ENCODE measurements around the gene NMD3.

The NMD3 gene

DNA sequence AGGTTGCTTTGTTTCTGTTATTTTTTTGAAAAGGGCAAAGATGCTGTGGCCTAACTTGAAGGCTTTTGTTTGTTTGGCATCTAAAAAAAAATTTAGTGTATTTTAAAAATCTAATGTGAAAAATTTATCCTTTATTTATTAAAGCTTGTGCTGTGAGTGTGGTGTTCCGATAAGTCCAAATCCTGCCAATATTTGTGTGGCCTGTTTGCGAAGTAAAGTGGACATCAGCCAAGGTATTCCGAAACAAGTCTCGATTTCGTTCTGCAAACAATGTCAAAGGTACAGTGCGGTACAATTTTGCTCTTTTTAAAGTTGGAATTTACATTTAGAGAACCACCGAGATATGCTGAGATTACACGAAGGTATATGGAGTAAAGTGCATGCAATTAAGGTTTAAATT, 3.7 kb downstream of the NMD3 start:
- DNase-seq (ENCODE audit: low read depth, low spot score) = no peak
- H3K4me3 ChIP-seq (ENCODE audit: low read depth, low read length) = no peak overlapping the region
- ChIA-PET CTCF (no interaction called here), POLR2A (no interaction called here)
- TF ChIP-seq, protein P1, sequence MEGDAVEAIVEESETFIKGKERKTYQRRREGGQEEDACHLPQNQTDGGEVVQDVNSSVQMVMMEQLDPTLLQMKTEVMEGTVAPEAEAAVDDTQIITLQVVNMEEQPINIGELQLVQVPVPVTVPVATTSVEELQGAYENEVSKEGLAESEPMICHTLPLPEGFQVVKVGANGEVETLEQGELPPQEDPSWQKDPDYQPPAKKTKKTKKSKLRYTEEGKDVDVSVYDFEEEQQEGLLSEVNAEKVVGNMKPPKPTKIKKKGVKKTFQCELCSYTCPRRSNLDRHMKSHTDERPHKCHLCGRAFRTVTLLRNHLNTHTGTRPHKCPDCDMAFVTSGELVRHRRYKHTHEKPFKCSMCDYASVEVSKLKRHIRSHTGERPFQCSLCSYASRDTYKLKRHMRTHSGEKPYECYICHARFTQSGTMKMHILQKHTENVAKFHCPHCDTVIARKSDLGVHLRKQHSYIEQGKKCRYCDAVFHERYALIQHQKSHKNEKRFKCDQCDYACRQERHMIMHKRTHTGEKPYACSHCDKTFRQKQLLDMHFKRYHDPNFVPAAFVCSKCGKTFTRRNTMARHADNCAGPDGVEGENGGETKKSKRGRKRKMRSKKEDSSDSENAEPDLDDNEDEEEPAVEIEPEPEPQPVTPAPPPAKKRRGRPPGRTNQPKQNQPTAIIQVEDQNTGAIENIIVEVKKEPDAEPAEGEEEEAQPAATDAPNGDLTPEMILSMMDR (IDR thresholded peaks at IDR 0.05; ENCODE audit: insufficient read depth, low read length, missing control alignments) = no peak

DNA sequence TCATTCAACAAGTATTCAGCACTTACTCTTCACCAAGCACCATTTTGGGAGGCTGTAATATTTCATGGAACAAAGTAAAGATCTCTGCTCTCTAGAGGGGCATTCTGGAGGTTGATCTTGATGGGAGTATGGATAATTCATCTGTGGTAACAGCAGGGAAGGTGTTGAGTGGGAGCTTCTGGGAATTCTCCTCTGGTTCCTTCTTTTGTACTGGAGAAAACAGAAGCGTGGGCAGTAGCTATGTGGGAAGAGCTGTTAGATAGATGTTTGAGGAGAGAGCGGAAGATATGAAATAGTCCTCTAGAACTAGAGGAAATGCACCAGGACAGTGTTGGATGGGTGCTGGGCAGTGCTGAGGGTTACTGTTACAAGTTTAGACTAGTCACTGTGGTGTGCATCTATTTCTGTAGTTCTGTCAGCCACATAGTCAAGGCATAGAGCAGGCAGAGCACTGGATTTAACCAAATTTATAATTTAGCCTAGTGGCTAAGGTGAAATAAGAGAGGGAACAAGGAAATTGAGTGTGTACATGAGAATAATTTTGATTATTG, 9.6 kb downstream of the NMD3 start:
- CTCF ChIA-PET = no interaction called here
- TF ChIP-seq, protein P1 (IDR thresholded peaks at IDR 0.05; ENCODE audit: insufficient read depth, low read length, missing control alignments) = no peak
- POLR2A ChIA-PET = interaction anchor here (2.2 kb wide), 1 partner anchor 10 kb away, joined by 6 read pairs; the partner anchor contains the start of gene NMD3
- H3K4me3 ChIP-seq (ENCODE audit: low read depth, low read length) = no peak overlapping the region
- DNase-seq (ENCODE audit: low read depth, low spot score) = no peak

DNA sequence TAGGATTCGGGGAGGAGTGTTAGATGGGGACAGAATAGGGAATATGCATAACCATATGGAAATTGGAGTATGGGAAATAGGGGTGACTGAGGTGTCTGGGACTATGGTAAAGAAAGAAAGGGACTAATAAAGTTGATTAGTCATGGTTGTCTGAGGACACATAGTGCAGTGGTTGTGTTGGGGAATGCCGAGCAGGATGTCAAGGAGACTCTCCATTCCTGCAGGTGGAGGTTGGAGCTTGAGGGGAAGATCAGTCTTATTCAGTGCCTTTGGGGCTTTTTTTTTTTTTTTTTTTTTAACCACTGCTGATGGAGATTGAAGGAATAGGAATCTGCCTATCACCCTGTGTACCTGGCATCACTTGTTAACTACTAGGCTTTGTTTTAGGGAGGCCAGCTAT, 10.8 kb downstream of the NMD3 start:
- ChIA-PET POLR2A (interaction anchor here (0.6 to 2.2 kb wide), 2 partner anchors 11 to 63 kb away, joined by 4 to 6 read pairs; partner anchors contain the start of gene NMD3), CTCF (no interaction called here)
- H3K4me3 ChIP-seq (ENCODE audit: low read depth, low read length) = no peak overlapping the region
- no peak for DNase-seq (ENCODE audit: low read depth, low spot score)
- TF ChIP-seq, protein P1 (IDR thresholded peaks at IDR 0.05; ENCODE audit: insufficient read depth, low read length, missing control alignments) = no peak

DNA sequence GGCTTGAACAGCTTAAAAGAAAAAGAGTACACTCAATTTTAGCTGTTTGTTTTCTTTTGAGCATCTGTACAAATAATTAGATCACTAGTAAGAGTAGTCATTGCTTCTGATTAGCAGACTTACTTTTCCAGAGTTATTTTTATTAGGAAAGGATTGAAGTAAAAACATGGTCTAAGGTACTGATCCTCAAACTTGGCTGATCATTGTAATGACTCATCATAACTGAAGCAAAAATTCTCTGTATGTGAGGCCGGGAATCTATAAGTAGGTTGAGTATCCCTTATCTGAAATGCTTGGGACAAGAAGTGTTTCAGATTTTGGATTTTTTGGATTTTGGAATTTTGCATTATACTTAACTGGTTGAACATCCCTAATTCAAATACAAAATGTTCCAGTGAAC, 12.4 kb downstream of the NMD3 start:
- no peak for DNase-seq (ENCODE audit: low read depth, low spot score)
- ChIA-PET POLR2A (interaction anchor here (0.7 kb wide), 1 partner anchor 19 kb away, joined by 4 read pairs; no protein-coding TSS in a partner anchor), CTCF (no interaction called here)
- H3K4me3 ChIP-seq (ENCODE audit: low read depth, low read length) = no peak overlapping the region
- TF ChIP-seq, protein P1 (IDR thresholded peaks at IDR 0.05; ENCODE audit: insufficient read depth, low read length, missing control alignments) = no peak

DNA sequence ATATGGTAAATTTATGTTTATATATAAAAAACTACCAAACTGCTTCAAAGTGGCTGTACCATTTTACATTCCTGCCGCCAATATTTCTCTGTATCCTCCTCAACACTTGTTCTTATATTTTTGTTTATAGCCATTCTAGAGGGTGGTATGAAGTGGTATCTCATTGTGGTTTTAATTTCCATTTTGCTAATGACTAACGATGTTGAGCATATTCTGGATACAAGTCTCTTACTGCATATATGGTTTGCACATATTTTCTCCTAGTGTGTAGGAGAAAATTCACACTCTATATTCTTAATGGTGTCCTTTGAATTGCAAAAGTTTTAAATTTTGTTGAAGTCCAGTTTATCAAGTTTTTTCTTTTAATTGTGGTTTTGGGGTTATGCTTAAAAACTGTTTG, 15.1 kb downstream of the NMD3 start:
- ChIA-PET CTCF (interaction anchor here (0.8 kb wide), 1 partner anchor 36 kb away, joined by 3 read pairs; no protein-coding TSS in a partner anchor), POLR2A (no interaction called here)
- TF ChIP-seq, protein P1 (IDR thresholded peaks at IDR 0.05; ENCODE audit: insufficient read depth, low read length, missing control alignments) = no peak
- DNase-seq (ENCODE audit: low read depth, low spot score) = no peak
- H3K4me3 ChIP-seq (ENCODE audit: low read depth, low read length) = no peak overlapping the region

DNA sequence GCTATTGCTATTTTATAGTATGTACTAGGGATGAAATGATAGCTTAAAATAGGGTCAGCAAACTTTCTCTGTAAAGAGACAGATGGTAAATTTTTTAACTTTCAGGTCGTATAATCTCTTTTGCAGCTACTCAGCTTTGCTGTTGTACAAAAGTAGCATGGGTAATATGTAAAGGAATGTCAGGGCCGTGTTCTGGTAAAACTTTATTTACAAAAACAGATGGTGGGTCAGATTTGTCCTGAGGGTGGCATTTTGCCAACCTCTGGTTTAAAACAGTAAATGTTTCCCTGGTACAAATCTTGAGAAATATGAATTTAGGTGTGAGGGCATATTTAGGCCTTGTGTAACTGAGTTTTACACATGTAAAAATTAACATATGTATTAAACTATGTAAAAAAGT, 18.6 kb downstream of the NMD3 start:
- ChIA-PET POLR2A (no interaction called here), CTCF (interaction anchor here (1.0 to 1.6 kb wide), 2 partner anchors 14 to 36 kb away, joined by 3 read pairs; no protein-coding TSS in a partner anchor)
- TF ChIP-seq, protein P1 (IDR thresholded peaks at IDR 0.05; ENCODE audit: insufficient read depth, low read length, missing control alignments) = no peak
- no peak for DNase-seq (ENCODE audit: low read depth, low spot score)
- no peak overlapping the region for H3K4me3 ChIP-seq (ENCODE audit: low read depth, low read length)
